Superior temporal gyrus (tissue), 1 donor: ENCODE measurements around the gene CADPS.

Source experiments
- DNase-seq: peaks from one replicate; pipeline ENCODE4 v3.0.0-alpha.2; 2016; ENCODE audit errors: extremely low spot score

Gene CADPS

DNA sequence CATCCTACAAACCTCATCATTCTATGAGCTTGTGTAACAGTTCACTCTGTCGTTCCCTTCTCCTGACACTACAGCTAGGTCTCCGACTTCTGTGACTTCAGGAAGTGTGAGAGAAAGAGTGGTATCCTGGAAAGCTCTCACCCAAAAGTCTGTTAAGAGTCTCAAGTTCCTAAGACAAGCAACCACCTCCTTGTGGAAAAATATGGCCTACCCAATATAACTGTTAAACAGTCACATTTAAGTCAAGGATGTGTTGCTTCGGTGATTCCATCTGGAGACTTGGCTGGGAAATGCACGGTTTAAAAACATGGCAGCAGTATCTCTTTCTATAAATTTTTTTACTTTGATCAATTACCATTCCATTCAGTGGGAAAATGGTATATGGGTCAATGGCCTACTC, 515.7 kb downstream of the CADPS start:
- DNase-seq = no peak

DNA sequence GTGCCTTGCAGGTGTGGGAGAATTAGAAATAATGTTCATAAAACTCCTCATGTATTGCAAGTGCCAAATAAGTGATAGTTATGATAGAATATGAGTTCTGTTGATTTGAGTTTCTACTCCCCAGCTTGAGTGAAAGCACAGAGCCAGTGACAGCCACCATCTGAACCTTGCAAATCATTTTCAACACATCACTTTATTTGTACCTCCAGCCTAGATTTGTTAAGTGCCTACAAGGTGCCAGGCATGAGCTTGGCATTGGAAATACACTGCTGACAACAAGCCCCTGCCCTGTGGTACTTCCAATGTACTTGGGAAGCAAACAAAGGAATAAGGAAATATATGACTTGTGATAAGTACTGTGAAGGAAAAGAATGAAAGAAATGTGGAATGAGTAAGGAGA, 518.9 kb downstream of the CADPS start:
- DNase-seq = no peak

DNA sequence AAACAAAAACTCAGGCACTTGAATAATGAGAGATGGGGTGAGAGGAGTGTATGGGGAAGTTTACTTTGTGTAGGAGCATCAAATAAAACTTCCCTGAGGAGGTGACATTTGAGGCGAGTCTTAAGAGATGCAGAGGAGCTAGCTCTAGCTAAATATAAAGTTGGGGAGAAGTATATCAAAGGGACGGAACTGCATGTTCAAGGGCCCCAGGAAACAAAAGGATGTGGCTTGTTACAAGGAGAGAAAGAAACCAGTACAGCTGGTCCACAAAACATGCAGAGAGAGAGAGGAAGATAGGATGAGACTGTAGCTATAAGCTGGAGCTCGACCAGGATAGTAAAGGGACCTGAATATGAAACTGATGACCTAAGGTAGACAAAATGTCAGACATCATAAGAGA, 519.5 kb downstream of the CADPS start:
- DNase-seq = no peak
